GM12878 (cell line): ENCODE data around the gene SPATS2L.

Source experiments
- BRCA1 ChIP-seq: IDR thresholded peaks from 2 replicates; pipeline ENCODE4 v1.6.1; 2011; ENCODE audit warnings: low read depth, low read length, improper control_type of control experiment
- ESRRA ChIP-seq: IDR thresholded peaks from 2 replicates; pipeline ENCODE4 v1.6.1; 2012; ENCODE audit warnings: mild to moderate bottlenecking, low read length, improper control_type of control experiment
- MYC ChIP-seq: IDR thresholded peaks from 2 replicates; pipeline ENCODE4 v1.6.1; 2011; ENCODE audit warnings: mild to moderate bottlenecking, low read length, moderate library complexity, inconsistent platforms; ENCODE audit not compliant: insufficient read depth, insufficient replicate concordance, insufficient read length, severe bottlenecking
- NFXL1 ChIP-seq: fragments of 450-650 bp; IDR thresholded peaks from 2 replicates; pipeline ENCODE4 v1.6.1; 2017; ENCODE audit warnings: antibody characterized with exemption, mild to moderate bottlenecking, borderline replicate concordance
- POLR2A ChIP-seq: IDR thresholded peaks from 2 replicates; pipeline ENCODE4 v1.6.1; 2011; ENCODE audit warnings: low read depth, mild to moderate bottlenecking, low read length
- RAD21 ChIP-seq: IDR thresholded peaks from 2 replicates; pipeline ENCODE4 v1.6.1; 2011; ENCODE audit warnings: mild to moderate bottlenecking, low read depth, low read length, moderate library complexity; ENCODE audit not compliant: insufficient read depth
- SREBF2 ChIP-seq: IDR thresholded peaks from 2 replicates; pipeline ENCODE4 v1.6.1; 2012; ENCODE audit warnings: mild to moderate bottlenecking, low read length
- TARDBP ChIP-seq: IDR thresholded peaks from 2 replicates; pipeline ENCODE4 v1.6.1; 2016; ENCODE audit warnings: borderline replicate concordance
- YBX1 ChIP-seq: fragments of 450-650 bp; IDR thresholded peaks from 2 replicates; pipeline ENCODE4 v1.6.1; 2016; ENCODE audit warnings: antibody characterized with exemption
- YY1 ChIP-seq: IDR thresholded peaks from 2 replicates; pipeline ENCODE4 v1.6.1; 2011; ENCODE audit warnings: low read depth, mild to moderate bottlenecking, low read length
- ZNF274 ChIP-seq: IDR thresholded peaks from one replicate; pipeline ENCODE4 v1.8.0; 2011; ENCODE audit not compliant: insufficient read length, insufficient read depth
- TF ChIP-seq, protein P1 (sequence below), 3 experiments: IDR thresholded peaks in 2 of 3; conservative IDR thresholded peaks in 1 of 3; 2 replicates each; pipeline ENCODE4 v1.5.1; 2011; ENCODE audit warnings: low read depth in 3 of 3, low read length in 3 of 3, mild to moderate bottlenecking in 3 of 3, control low read depth in 2 of 3, moderate library complexity in 2 of 3, inconsistent platforms in 1 of 3, mixed read lengths in 1 of 3; ENCODE audit not compliant: control insufficient read depth in 2 of 3, insufficient read depth in 1 of 3; ENCODE audit errors: extremely low read depth in 1 of 3
- TF ChIP-seq, protein P2 (sequence below): IDR thresholded peaks from 2 replicates; pipeline ENCODE4 v1.6.1; 2011; ENCODE audit warnings: borderline replicate concordance, low read depth, mild to moderate bottlenecking, moderate library complexity, mixed read lengths, low read length; ENCODE audit not compliant: insufficient read depth; ENCODE audit errors: extremely low read length
- TF ChIP-seq, protein P3 (sequence below): fragments of 450-650 bp; formaldehyde crosslinking; IDR thresholded peaks from 2 replicates; pipeline ENCODE4 v1.5.0; 2022; ENCODE audit warnings: mild to moderate bottlenecking, missing genetic modification characterization

DNA sequence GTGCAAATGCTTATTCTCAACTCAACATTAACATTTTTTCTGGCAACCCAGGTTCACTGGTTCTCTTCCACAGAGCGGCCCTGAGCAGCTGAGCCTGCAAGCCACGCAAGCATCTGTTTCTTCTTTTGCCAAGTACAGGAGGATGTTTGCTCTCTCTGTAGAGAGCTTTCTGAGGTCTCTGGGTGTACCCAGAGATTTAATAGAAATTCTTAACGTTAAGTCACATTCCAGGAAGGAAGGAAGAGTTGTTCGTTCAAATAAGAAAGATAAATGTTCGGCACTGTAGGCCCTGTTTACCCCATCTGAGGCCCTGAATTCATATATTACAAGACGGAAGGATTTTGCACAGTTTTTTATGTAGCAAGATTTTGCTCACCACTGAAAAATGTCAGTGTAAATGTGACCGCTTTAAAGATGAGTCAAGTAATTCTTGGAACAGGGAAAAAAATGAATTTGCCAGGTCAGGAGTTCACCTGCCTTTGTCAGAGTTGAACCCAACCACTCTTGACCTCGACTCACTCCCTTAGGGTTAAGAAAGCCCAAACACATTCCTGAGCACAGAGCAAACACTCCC, 173.3 kb downstream of the SPATS2L start:
- TF ChIP-seq ESRRA (no peak), MYC (no peak), YY1 (no peak), RAD21 (no peak), TARDBP (no peak), SREBF2 (no peak), POLR2A (no peak), YBX1 (no peak), NFXL1 (no peak), ZNF274 (no peak), BRCA1 (no peak)
- TF ChIP-seq, protein P1, sequence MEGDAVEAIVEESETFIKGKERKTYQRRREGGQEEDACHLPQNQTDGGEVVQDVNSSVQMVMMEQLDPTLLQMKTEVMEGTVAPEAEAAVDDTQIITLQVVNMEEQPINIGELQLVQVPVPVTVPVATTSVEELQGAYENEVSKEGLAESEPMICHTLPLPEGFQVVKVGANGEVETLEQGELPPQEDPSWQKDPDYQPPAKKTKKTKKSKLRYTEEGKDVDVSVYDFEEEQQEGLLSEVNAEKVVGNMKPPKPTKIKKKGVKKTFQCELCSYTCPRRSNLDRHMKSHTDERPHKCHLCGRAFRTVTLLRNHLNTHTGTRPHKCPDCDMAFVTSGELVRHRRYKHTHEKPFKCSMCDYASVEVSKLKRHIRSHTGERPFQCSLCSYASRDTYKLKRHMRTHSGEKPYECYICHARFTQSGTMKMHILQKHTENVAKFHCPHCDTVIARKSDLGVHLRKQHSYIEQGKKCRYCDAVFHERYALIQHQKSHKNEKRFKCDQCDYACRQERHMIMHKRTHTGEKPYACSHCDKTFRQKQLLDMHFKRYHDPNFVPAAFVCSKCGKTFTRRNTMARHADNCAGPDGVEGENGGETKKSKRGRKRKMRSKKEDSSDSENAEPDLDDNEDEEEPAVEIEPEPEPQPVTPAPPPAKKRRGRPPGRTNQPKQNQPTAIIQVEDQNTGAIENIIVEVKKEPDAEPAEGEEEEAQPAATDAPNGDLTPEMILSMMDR (IDR thresholded peaks at IDR 0.05 in 2 of 3, conservative IDR thresholded peaks at IDR 0.05 in 1 of 3; ENCODE audit: control insufficient read depth in 2 of 3, extremely low read depth in 1 of 3, insufficient read depth in 1 of 3, low read depth in 3 of 3, low read length in 3 of 3) = no peak
- TF ChIP-seq, protein P2, sequence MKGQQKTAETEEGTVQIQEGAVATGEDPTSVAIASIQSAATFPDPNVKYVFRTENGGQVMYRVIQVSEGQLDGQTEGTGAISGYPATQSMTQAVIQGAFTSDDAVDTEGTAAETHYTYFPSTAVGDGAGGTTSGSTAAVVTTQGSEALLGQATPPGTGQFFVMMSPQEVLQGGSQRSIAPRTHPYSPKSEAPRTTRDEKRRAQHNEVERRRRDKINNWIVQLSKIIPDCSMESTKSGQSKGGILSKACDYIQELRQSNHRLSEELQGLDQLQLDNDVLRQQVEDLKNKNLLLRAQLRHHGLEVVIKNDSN = no peak
- TF ChIP-seq, protein P3, sequence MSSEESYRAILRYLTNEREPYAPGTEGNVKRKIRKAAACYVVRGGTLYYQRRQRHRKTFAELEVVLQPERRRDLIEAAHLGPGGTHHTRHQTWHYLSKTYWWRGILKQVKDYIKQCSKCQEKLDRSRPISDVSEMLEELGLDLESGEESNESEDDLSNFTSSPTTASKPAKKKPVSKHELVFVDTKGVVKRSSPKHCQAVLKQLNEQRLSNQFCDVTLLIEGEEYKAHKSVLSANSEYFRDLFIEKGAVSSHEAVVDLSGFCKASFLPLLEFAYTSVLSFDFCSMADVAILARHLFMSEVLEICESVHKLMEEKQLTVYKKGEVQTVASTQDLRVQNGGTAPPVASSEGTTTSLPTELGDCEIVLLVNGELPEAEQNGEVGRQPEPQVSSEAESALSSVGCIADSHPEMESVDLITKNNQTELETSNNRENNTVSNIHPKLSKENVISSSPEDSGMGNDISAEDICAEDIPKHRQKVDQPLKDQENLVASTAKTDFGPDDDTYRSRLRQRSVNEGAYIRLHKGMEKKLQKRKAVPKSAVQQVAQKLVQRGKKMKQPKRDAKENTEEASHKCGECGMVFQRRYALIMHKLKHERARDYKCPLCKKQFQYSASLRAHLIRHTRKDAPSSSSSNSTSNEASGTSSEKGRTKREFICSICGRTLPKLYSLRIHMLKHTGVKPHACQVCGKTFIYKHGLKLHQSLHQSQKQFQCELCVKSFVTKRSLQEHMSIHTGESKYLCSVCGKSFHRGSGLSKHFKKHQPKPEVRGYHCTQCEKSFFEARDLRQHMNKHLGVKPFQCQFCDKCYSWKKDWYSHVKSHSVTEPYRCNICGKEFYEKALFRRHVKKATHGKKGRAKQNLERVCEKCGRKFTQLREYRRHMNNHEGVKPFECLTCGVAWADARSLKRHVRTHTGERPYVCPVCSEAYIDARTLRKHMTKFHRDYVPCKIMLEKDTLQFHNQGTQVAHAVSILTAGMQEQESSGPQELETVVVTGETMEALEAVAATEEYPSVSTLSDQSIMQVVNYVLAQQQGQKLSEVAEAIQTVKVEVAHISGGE (CRISPR knock-in tag) = no peak
